BLaER1 treated with 17β-estradiol and CSF1 and Interleukin-3, amounts not matched to agents 10 nM and 100 nM (cell line): ENCODE data around the gene MAP4K3.

Experiments used
- H3K27ac ChIP-seq, 11 experiments: shearing (Covaris generic); formaldehyde crosslinking; 2 replicates each; pipeline ENCODE4 v1.8.1; 2022
- H3K27me3 ChIP-seq, 11 experiments: shearing (Covaris generic); formaldehyde crosslinking; 2 replicates each; pipeline ENCODE4 v1.8.1; 2022
- H3K36me3 ChIP-seq, 11 experiments: shearing (Covaris generic); formaldehyde crosslinking; 2 replicates each; pipeline ENCODE4 v1.8.1; 2022
- H3K4me1 ChIP-seq, 10 experiments: shearing (Covaris generic); formaldehyde crosslinking; 2 replicates each; pipeline ENCODE4 v1.8.1; 2022
- H3K4me2 ChIP-seq, 11 experiments: shearing (Covaris generic); formaldehyde crosslinking; 2 replicates each; pipeline ENCODE4 v1.8.1; 2022
- H3K4me3 ChIP-seq, 10 experiments: shearing (Covaris generic); formaldehyde crosslinking; 2 replicates each; pipeline ENCODE4 v1.8.1; 2022
- H3K9ac ChIP-seq, 11 experiments: shearing (Covaris generic); formaldehyde crosslinking; 2 replicates each; pipeline ENCODE4 v1.8.1; 2022
- H3K9me3 ChIP-seq, 11 experiments: shearing (Covaris generic); formaldehyde crosslinking; replicated peaks in 1 of 11; 2 replicates each; pipeline ENCODE4 v1.8.1; 2022
- H4K20me1 ChIP-seq, 11 experiments: shearing (Covaris generic); formaldehyde crosslinking; 2 replicates each; pipeline ENCODE4 v1.8.1; 2022
- Cebpa-rat ChIP-seq, 11 experiments: shearing (Covaris generic); IDR thresholded peaks; 2 replicates each; pipeline ENCODE4 v1.8.1; 2022

MAP4K3 gene

GRCh38 chr2:39216346-39217191, 220.5 kb downstream of the MAP4K3 start:
- Histone ChIP-seq H3K4me2 (peak overlapping the region; percentile 56 to 77 (median 63)), H3K4me3 (no peak overlapping the region), H4K20me1 (no peaks in the 10 kb centered on the region), H3K9me3 (no peaks in the 10 kb centered on the region), H3K4me1 (peaks cover 9 to 16% (median 12%) of the 10 kb centered on the region in 10 experiments), H3K27me3 (no peaks in the 10 kb centered on the region), H3K9ac (no peak overlapping the region), H3K27ac (no peak overlapping the region), H3K36me3 (no peaks in the 10 kb centered on the region)
- no peak for TF ChIP-seq Cebpa-rat (IDR thresholded peaks at IDR 0.05)

GRCh38 chr2:39215545-39215944, 221.5 kb downstream of the MAP4K3 start:
- H3K4me2 ChIP-seq, result no peak overlapping the region
- no peaks in the 10 kb centered on the region for H4K20me1 ChIP-seq
- TF ChIP-seq Cebpa-rat (IDR thresholded peaks at IDR 0.05), result no peak
- H3K9me3 ChIP-seq, result no peaks in the 10 kb centered on the region
- no peak overlapping the region for H3K9ac ChIP-seq
- no peaks in the 10 kb centered on the region for H3K27me3 ChIP-seq
- H3K4me1 ChIP-seq, result peaks cover 9 to 16% (median 12%) of the 10 kb centered on the region in 10 experiments
- H3K4me3 ChIP-seq, result no peak overlapping the region
- no peak overlapping the region for H3K27ac ChIP-seq
- H3K36me3 ChIP-seq, result no peaks in the 10 kb centered on the region

- Histone ChIP-seq H3K9me3 (no peaks in the 10 kb centered on the region), H3K27ac (no peak overlapping the region), H3K4me3 (no peak overlapping the region), H3K27me3 (no peaks in the 10 kb centered on the region), H3K36me3 (no peaks in the 10 kb centered on the region), H3K9ac (no peak overlapping the region), H4K20me1 (no peaks in the 10 kb centered on the region), H3K4me1 (peaks cover 9 to 16% (median 12%) of the 10 kb centered on the region in 10 experiments), H3K4me2 (no peak overlapping the region)
- no peak for TF ChIP-seq Cebpa-rat (IDR thresholded peaks at IDR 0.05)
Observed at GRCh38 chr2:39213015-39213414, 224.1 kb downstream of the MAP4K3 start.

GRCh38 chr2:39210846-39211245, 226.2 kb downstream of the MAP4K3 start:
- no peak for TF ChIP-seq Cebpa-rat (IDR thresholded peaks at IDR 0.05)
- Histone ChIP-seq H3K4me2 (no peak overlapping the region), H4K20me1 (no peaks in the 10 kb centered on the region), H3K27ac (no peak overlapping the region), H3K27me3 (no peaks in the 10 kb centered on the region), H3K36me3 (no peaks in the 10 kb centered on the region), H3K9me3 (no peaks in the 10 kb centered on the region), H3K4me1 (no peaks in the 10 kb centered on the region), H3K9ac (no peak overlapping the region), H3K4me3 (no peak overlapping the region)

- no peaks in the 10 kb centered on the region for H4K20me1 ChIP-seq
- no peak overlapping the region for H3K4me3 ChIP-seq
- H3K27ac ChIP-seq, result no peak overlapping the region
- no peaks in the 10 kb centered on the region for H3K27me3 ChIP-seq
- TF ChIP-seq Cebpa-rat (IDR thresholded peaks at IDR 0.05), result no peak
- no peaks in the 10 kb centered on the region for H3K36me3 ChIP-seq
- H3K4me1 ChIP-seq, result no peaks in the 10 kb centered on the region
- H3K9ac ChIP-seq, result no peak overlapping the region
- peaks cover 0 to 16% (median 8%) of the 10 kb centered on the region in 11 experiments; a peak in 16 of 22 replicates for H3K9me3 ChIP-seq
- H3K4me2 ChIP-seq, result no peak overlapping the region
Observed at GRCh38 chr2:39203382-39203781, 233.7 kb downstream of the MAP4K3 start.

- Histone ChIP-seq H3K27me3 (no peaks in the 10 kb centered on the region), H3K4me3 (no peak overlapping the region), H3K9ac (no peak overlapping the region), H3K9me3 (peaks cover 0 to 18% (median 8%) of the 10 kb centered on the region in 11 experiments; a peak in 16 of 22 replicates), H3K36me3 (no peaks in the 10 kb centered on the region), H4K20me1 (no peaks in the 10 kb centered on the region), H3K27ac (no peak overlapping the region), H3K4me1 (no peaks in the 10 kb centered on the region), H3K4me2 (no peak overlapping the region)
- TF ChIP-seq Cebpa-rat (IDR thresholded peaks at IDR 0.05), result no peak
Observed at GRCh38 chr2:39202639-39203369, 234.3 kb downstream of the MAP4K3 start.
